Keratinocyte (primary cell): ENCODE results near the gene MBNL2. TPM values are rescaled to one million over a fixed set of nuclear protein-coding genes. Genes with fewer than 3 reads are reported as not detected.

ENCODE experiments used
- DNase-seq: peaks from one replicate; pipeline ENCODE4 v3.0.0-alpha.2; 2011; ENCODE audit warnings: low read depth, missing footprints, low spot score
- FAIRE-seq: peaks from 2 replicates; lab custom pipeline; 2011; peaks lifted over from hg19 to GRCh38; lab: Jason Lieb, UNC
- H2AFZ ChIP-seq: 2 replicates; pipeline ENCODE4 v1.6.0; 2012; ENCODE audit warnings: low read length, control low read depth, inconsistent platforms; ENCODE audit not compliant: control insufficient read depth
- H3K27ac ChIP-seq: 2 replicates; pipeline ENCODE4 v1.5.1; 2011; ENCODE audit warnings: low read length; ENCODE audit not compliant: control insufficient read depth, insufficient read depth
- H3K27me3 ChIP-seq: 3 replicates; pipeline ENCODE4 v1.6.0; 2011; ENCODE audit warnings: low read length; ENCODE audit not compliant: control insufficient read depth, insufficient read depth; ENCODE audit errors: extremely low read depth
- H3K36me3 ChIP-seq, 2 experiments: 2 replicates in 1 of 2; 3 replicates in 1 of 2; pipeline ENCODE4 v1.5.1; 2011; ENCODE audit warnings: low read length in 2 of 2, mild to moderate bottlenecking in 1 of 2; ENCODE audit not compliant: control insufficient read depth in 2 of 2, insufficient read depth in 2 of 2; ENCODE audit errors: extremely low read depth in 1 of 2
- H3K4me1 ChIP-seq: 3 replicates; pipeline ENCODE4 v1.5.1; 2011; ENCODE audit warnings: low read length; ENCODE audit not compliant: control insufficient read depth, insufficient read depth; ENCODE audit errors: extremely low read depth
- H3K4me2 ChIP-seq: 3 replicates; pipeline ENCODE4 v1.6.0; 2011; ENCODE audit warnings: low read depth, low read length; ENCODE audit not compliant: control insufficient read depth, insufficient read depth; ENCODE audit errors: extremely low read depth
- H3K4me3 ChIP-seq, 3 experiments: fragments of 200-600 bp in 1 of 3; sonication (generic) in 1 of 3; 2 replicates in 2 of 3; 3 replicates in 1 of 3; pipeline ENCODE4 v1.5.1; 2011 to 2016; ENCODE audit warnings: low read length in 3 of 3, mild to moderate bottlenecking in 3 of 3, control low read depth in 2 of 3, inconsistent platforms in 1 of 3, low read depth in 1 of 3, mixed read lengths in 1 of 3, mixed run types in 1 of 3, moderate library complexity in 1 of 3; ENCODE audit not compliant: control insufficient read depth in 2 of 3, insufficient read depth in 2 of 3; ENCODE audit errors: extremely low read depth in 1 of 3
- H3K79me2 ChIP-seq: 2 replicates; pipeline ENCODE4 v1.6.0; 2012; ENCODE audit warnings: low read length; ENCODE audit not compliant: control insufficient read depth, insufficient read depth
- H3K9ac ChIP-seq: 3 replicates; pipeline ENCODE4 v1.6.0; 2011; ENCODE audit warnings: low read length; ENCODE audit not compliant: control insufficient read depth, insufficient read depth; ENCODE audit errors: extremely low read depth
- H3K9me1 ChIP-seq: 3 replicates; pipeline ENCODE4 v1.6.0; 2011; ENCODE audit warnings: low read length; ENCODE audit not compliant: control insufficient read depth, insufficient read depth; ENCODE audit errors: extremely low read depth
- H3K9me3 ChIP-seq: 2 replicates; pipeline ENCODE4 v1.5.1; 2012; ENCODE audit warnings: low read depth, low read length; ENCODE audit not compliant: control insufficient read depth
- H4K20me1 ChIP-seq: 3 replicates; pipeline ENCODE4 v1.6.0; 2011; ENCODE audit warnings: low read length; ENCODE audit not compliant: control insufficient read depth, insufficient read depth; ENCODE audit errors: extremely low read depth
- CTCF ChIP-seq, 3 experiments: IDR thresholded peaks in 1 of 3; conservative IDR thresholded peaks in 1 of 3; optimal IDR thresholded peaks in 1 of 3; 2 replicates in 2 of 3; 3 replicates in 1 of 3; pipeline versions ENCODE3 to v1.5.1; 2011; ENCODE audit warnings: low read length in 3 of 3, mild to moderate bottlenecking in 3 of 3, moderate library complexity in 2 of 3, control low read depth in 1 of 3, inconsistent platforms in 1 of 3; ENCODE audit not compliant: insufficient read depth in 2 of 3; ENCODE audit errors: extremely low read depth in 1 of 3
- EZH2 ChIP-seq: IDR thresholded peaks from one replicate; pipeline ENCODE4 v1.6.1; 2012; ENCODE audit warnings: inconsistent platforms, mild to moderate bottlenecking, low read length, moderate library complexity
- dilution Hi-C: fragments of 300-500 bp; cut with MboI; formaldehyde crosslinking; loops from one replicate; pipeline ENCODE4 v1.7.0; 2020; ENCODE audit warnings: low sequenced_read_pairs; ENCODE audit not compliant: extremely low pct_ligation_motif_present
- polyA plus RNA-seq, 5 experiments: library from polyadenylated mRNA; depleted of rRNA in 3 of 5; stranded (reverse) in 3 of 5; stranded (forward) in 1 of 5; unstranded in 1 of 5; fragments of >200 nt; gene quantifications; 1 replicate in 1 of 5; 2 replicates in 3 of 5; 3 replicates in 1 of 5; pipeline versions ENCODE4 v1.2.1 to v1.2.3, GENCODE V29; 2011 to 2012; ENCODE audit warnings: missing spikeins in 2 of 5, low read depth in 1 of 5, low replicate concordance in 1 of 5

Gene MBNL2
- polyA plus RNA-seq, 1 donor (not counting 4 experiments of a cell fraction or from before 2014, with no cell fraction given), result 28.4 TPM

GRCh38 chr13:97307882-97308624 lies 85.9 kb downstream of the MBNL2 start:
- peak overlapping the region in 1 of 3 experiments; percentile 22 for H3K4me3 ChIP-seq
- no peak overlapping the region for H2AFZ ChIP-seq
- H3K27ac ChIP-seq, result peak overlapping the region; percentile 40
- H3K9me3 ChIP-seq, result no peaks in the 10 kb centered on the region
- TF ChIP-seq EZH2 (no peak), CTCF (optimal IDR thresholded peaks at IDR 0.05 in 1 of 3, IDR thresholded peaks at IDR 0.05 in 1 of 3, conservative IDR thresholded peaks at IDR 0.05 in 1 of 3; ENCODE audit: extremely low read depth in 1 of 3, insufficient read depth in 2 of 3, low read length in 3 of 3) (no peak)
- H3K27me3 ChIP-seq, result no peaks in the 10 kb centered on the region
- peak overlapping the region; percentile 67 for H3K4me2 ChIP-seq
- peaks cover 5% of the 10 kb centered on the region for H3K79me2 ChIP-seq
- FAIRE-seq (peak; percentile 80), DNase-seq (no peak)
- no peaks in the 10 kb centered on the region for H3K9me1 ChIP-seq
- peak overlapping the region; percentile 38 for H3K9ac ChIP-seq
- peaks cover 31% of the 10 kb centered on the region for H3K4me1 ChIP-seq
- dilution Hi-C loops, result no loop called here
- H3K36me3 ChIP-seq, result no peaks in the 10 kb centered on the region
- no peaks in the 10 kb centered on the region for H4K20me1 ChIP-seq

GRCh38 chr13:97308735-97309429 lies 86.7 kb downstream of the MBNL2 start:
- Histone ChIP-seq H3K9me1 (peaks cover 3% of the 10 kb centered on the region), H3K36me3 (no peaks in the 10 kb centered on the region), H3K4me1 (peaks cover 31% of the 10 kb centered on the region), H3K9ac (no peak overlapping the region), H3K27me3 (no peaks in the 10 kb centered on the region), H2AFZ (no peak overlapping the region), H3K79me2 (peaks cover 3% of the 10 kb centered on the region), H3K27ac (no peak overlapping the region), H3K4me2 (no peak overlapping the region), H4K20me1 (no peaks in the 10 kb centered on the region), H3K4me3 (no peak overlapping the region), H3K9me3 (no peaks in the 10 kb centered on the region)
- no peak for TF ChIP-seq CTCF (optimal IDR thresholded peaks at IDR 0.05 in 1 of 3, IDR thresholded peaks at IDR 0.05 in 1 of 3, conservative IDR thresholded peaks at IDR 0.05 in 1 of 3; ENCODE audit: extremely low read depth in 1 of 3, insufficient read depth in 2 of 3, low read length in 3 of 3)
- no peak for TF ChIP-seq EZH2
- no peak for DNase-seq
- no peak for FAIRE-seq
- dilution Hi-C loops, result no loop called here
